GM18909 (cell line): ENCODE data around the gene FMN1.
"Not testable (repeated sequence)": the region's sequence is repeated elsewhere in the genome, so short reads cannot be mapped to it uniquely, and the experiment has no call there.

Experiments
- ATAC-seq: cut with Tn5 transposase; IDR thresholded peaks from one replicate; pipeline ENCODE4 v1.9.1; 2021; ENCODE audit warnings: mild to moderate bottlenecking; ENCODE audit not compliant: unreplicated experiment, poor library complexity

Gene FMN1

GRCh38 chr15:33098094-33099058 is 96.1 kb downstream of the FMN1 start:
- ATAC-seq = no peak

- ATAC-seq = no peak
These were observed 98.4 kb downstream of the FMN1 start for GRCh38 chr15:33096134-33096533.

DNA sequence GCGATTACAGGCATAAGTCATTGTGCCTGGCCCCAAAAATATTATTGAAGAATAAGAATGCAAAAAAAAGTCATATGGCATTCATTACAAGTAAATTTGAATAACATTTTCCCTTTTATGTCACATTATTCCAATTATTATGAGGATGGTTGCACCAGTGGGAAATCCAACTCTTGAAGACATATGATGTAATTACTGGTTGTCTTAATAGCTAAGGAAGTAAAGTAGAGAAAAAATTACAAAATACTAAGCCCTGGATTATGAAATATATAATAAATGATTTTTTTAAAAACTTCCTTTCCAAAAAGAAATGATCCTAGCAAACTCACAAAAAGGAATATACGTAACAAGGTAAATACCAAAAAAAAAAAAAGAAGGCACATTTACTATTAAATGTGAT is 98.9 kb downstream of the FMN1 start:
- ATAC-seq = no peak

DNA sequence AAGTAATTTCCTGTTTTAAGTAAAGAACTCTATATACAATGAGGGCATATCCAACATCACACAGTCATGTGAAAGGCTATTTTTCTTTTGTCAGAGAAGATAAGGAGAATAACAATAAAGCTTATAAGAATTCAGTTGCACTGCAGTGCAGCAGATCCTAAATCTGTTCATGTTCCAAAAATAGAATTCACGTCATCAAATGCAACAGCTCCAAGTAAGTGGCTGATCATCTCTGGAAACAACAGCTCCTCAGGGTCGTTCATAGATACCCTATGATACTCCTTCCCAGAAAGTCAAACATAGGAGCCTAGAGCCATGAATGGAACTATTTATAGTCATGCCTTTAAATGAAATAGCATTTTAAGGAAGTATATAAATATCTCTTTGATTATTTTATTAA is 100.2 kb downstream of the FMN1 start:
- ATAC-seq = no peak

GRCh38 chr15:33093222-33093621 is 101.3 kb downstream of the FMN1 start:
- no peak for ATAC-seq

DNA sequence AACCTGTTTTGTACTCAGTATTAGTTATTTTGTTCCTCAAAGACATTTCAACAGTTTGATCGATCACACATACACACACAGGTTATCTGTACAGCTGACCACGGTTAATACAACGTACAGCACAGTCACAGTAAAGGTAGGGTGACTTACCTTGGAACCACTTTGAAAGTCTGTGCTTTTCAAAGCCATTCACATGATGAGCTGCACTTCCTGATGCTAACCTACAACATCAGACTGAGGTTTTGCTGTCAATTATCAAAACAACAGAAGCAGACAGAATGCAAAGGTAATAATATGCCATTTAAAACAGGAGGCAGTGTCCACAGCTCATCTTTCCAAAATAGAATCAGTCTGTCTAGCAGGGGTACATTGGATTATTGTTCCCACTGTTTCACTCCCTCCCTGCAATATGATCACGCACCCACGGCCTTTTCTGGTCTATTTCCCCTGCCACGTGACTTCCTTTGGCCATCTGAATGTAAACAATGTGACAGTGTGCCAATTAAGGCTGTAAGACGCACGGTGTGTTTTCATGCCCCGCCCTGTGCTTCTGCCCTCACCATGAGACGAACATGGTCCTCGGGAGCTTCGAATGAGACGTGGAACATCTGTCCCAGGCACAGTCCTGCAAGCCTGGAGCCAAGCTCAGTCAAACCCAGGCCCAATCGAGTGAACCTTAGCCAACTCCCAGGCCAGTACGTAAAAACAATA is 102.4 kb downstream of the FMN1 start:
- ATAC-seq = no peak

- ATAC-seq = no peak
These were observed 104.4 kb downstream of the FMN1 start for GRCh38 chr15:33089878-33090757.

DNA sequence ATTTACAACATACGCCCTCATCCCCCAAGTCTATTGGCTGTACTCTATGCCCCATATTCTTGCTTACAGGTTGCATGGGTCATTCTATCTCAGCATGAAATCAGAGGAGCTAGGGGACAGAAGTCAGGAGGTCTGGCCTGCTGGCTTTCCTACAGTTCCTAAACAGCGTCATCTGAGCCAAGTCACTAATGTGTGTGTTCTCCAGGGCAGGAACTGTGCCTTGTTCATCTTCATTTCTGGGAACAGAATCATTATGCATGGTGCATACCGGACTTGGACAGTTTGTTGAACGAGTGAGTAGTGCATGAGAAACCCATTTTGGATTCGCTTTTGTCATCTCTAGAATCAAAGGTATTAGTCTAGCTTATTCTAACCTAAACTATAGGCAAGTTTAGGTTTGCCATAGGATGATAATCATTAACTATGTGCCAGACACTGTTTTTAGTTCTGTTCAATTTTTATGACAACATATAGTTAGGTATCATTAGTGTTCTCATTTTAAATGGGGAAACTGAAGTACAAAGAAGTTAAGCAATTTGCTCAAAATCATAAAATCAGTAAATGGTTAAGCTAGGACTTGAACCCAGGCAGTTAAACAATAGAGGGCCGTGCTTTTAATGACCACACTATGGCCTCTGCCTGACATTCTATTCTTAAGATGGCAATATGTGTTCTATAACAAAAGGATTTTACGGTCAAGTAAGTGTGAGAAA is 105.2 kb downstream of the FMN1 start:
- no peak for ATAC-seq

DNA sequence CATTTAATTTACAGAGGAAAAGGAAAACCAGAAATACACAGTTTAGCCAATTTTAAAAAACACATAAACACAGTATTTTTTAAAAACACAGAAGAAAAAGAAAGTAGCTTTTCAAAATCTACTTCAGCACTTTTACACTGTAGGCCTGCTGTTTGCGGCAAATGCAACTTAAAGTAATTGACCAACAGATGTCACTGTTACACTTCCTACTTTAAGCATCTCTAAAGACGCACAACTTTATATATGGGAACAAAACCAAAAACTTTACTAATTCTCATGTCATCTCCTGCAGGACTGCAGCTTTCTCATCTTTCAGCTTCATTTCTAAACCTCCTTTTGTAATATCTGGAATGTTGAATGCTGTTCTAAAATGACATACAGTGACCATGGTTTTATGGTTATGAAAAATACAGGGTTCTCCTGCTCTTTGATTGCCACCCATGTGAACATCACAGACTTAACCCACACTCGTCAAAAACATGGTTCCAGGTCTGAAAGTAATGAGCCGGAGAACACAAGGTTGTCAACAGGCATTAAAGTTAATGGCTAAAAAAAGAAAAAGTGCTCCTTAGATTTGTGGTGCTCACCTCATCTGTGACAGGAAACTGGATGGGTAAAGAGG is 107.9 kb downstream of the FMN1 start:
- no peak for ATAC-seq

GRCh38 chr15:33084661-33085060 is 109.9 kb downstream of the FMN1 start:
- ATAC-seq = no peak

DNA sequence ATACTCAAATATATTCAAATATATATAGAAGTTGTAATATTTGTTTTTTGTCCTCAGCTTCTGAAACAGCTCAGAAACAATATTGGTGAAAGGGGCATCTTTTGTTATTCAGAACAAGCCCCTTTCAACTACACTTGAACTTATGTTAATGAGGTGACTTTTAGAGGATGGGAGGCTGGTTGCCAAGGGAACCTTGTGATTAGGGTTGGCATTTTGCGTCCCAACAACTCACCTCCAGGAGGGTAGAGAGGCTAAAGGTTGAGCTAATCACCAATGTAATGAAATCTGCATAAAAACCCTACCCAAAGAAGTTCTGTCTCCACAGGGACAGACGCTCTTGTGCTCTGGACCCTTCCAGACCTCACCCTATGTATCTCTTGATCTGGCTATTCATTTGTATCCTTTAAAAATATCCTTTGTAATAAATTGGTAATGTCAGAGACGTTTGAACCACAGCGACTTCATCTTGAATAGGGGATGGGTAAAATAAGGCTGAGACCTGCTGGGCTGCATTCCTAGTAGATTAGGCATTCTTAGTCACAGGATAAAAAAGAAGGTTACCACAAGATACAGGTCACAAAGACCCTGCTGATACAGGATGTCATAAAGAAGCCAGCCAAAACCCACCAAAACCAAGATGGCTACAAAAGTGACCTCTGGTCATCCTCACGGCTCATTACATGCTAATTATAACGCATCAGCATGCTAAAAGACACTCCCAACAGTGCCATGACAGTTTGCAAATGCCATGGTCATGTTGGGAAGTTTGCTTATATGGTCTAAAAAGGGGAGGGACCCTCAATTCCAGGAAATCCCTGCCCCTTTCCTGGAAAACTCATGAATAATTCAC is 111.1 kb downstream of the FMN1 start:
- no peak for ATAC-seq

DNA sequence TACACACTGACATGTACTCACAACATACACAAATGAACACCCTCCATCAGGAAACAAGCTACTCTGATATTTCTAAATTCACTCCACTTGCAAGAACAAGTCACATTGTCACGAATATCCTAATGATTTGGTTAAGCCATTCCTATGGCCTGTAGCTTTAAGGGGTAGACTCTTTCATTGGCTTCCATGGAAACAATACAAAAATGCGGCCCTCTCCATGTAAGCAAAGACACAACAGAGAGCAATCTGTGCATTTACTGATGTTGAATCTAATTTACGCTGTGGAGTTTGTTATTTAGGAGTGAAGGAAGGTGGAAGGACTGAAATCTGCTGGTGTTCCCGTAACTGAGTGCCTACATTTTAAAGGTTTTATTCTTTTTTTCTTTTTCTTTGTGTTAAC is 114.5 kb downstream of the FMN1 start:
- no peak for ATAC-seq

DNA sequence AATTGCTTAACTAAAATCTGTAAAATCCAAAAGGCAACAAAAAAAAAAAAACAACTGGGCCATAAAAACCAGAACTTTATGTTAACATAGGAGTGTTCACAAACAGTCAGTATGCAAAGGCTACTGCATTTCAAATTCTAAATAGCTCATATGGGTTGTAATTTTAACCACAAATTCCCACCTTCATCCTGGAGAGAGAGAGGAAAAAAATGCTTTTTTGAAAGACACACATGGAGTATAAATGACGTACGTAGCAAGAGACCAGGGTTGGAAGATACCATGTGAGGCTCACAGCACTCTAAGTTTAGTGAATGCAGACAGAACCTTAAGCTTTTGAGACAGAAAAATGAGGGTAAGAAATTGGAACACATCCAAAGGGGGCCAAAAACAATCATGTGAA is 115.9 kb downstream of the FMN1 start:
- no peak for ATAC-seq

GRCh38 chr15:33076937-33077336 is 117.6 kb downstream of the FMN1 start:
- no peak for ATAC-seq

DNA sequence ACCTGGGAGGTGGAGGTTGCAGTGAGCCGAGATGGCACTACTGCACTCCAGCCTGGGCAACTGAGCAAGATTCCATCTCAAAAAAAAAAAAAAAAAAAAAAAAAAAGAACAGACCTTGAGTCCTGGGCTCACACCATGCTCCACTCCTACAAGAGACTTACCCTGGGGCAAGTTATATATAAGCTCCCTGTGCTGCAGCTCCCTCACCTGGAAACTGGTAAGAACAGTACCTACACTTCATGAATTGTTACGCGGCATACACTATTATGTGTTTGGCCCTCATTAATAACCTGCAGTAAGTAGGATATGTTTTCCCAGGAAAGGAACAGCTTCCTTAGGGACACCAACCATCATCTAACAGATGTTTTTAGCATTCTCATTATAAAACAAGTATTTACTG is 119.6 kb downstream of the FMN1 start:
- ATAC-seq = no peak

GRCh38 chr15:33074212-33074611 is 120.3 kb downstream of the FMN1 start:
- no peak for ATAC-seq

DNA sequence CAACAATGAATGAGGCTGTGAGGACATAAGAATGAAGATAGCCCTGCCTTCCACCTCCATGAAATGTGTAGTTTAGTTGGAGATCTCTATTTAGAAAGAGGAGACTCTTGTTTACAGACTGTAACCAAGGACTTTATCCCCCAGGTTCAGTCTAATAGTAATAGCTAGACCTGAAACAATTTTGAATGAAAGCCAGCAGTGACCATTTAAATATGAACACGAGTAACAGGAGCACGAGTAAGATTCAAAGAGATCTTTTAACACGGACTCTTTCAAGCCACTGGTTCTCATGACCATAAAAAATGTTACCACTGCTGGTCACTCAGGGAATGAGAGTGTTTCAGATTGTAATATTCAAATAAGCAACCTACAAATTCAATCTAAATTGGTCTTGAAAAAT is 123.1 kb downstream of the FMN1 start:
- no peak for ATAC-seq

- ATAC-seq = not testable (repeated sequence)
These were observed 124.6 kb downstream of the FMN1 start for GRCh38 chr15:33069903-33070302.

DNA sequence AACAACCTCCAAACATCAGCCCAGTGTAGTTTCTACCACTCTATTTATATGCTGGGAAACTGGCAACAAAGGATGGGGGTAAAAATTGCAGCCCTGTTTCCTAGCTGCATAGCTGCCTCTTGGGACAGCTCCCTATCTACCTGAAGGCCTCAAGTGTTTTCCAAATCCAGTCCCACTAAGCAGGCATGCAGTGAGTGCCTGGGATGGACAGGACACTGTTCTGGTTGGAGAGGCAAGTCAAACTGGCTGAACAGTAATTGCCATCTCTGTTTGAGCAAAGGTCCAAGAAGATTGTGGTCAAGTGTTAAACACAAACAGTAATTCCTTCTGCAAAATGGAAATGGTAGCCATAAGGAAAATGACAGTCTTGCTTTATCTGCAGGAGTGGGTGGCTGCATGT is 125.4 kb downstream of the FMN1 start:
- ATAC-seq = no peak
